WTC11 (cell line): Measurements from ENCODE around the gene MRPL24. TPM values are rescaled to one million over a fixed set of nuclear protein-coding genes. Genes with fewer than 3 reads are reported as not detected.

ENCODE experiments used
- ATF1 ChIP-seq: sonication (generic); formaldehyde crosslinking; IDR thresholded peaks from 2 replicates; pipeline ENCODE4 v1.8.1; 2023; ENCODE audit warnings: mild to moderate bottlenecking, moderate library complexity, missing genetic modification reagents
- GRHL2 ChIP-seq: fragments of 250-450 bp; sonication (Bioruptor Pico); IDR thresholded peaks from 2 replicates; pipeline ENCODE4 v1.8.0; 2022; ENCODE audit warnings: mild to moderate bottlenecking, moderate library complexity; ENCODE audit not compliant: insufficient replicate concordance, severe bottlenecking
- GTF2I ChIP-seq: fragments of 250-450 bp; sonication (Bioruptor Pico); conservative IDR thresholded peaks from 2 replicates; pipeline ENCODE4 v1.4.0; 2021; ENCODE audit warnings: mild to moderate bottlenecking
- JAZF1 ChIP-seq: fragments of 250-450 bp; sonication (Bioruptor Pico); IDR thresholded peaks from 2 replicates; pipeline ENCODE4 v1.9.0; 2021; ENCODE audit warnings: moderate library complexity, mild to moderate bottlenecking, inconsistent platforms
- MYBL2 ChIP-seq: sonication (generic); formaldehyde crosslinking; IDR thresholded peaks from 2 replicates; pipeline ENCODE4 v1.8.1; 2023; ENCODE audit warnings: mild to moderate bottlenecking, moderate library complexity, missing genetic modification reagents
- NFE2L1 ChIP-seq: sonication (generic); formaldehyde crosslinking; IDR thresholded peaks from 2 replicates; pipeline ENCODE4 v1.8.1; 2023; ENCODE audit warnings: missing genetic modification reagents
- SMAD3 ChIP-seq: sonication (generic); formaldehyde crosslinking; IDR thresholded peaks from 2 replicates; pipeline ENCODE4 v1.8.0; 2022; ENCODE audit warnings: missing genetic modification reagents, mild to moderate bottlenecking, borderline replicate concordance
- ZNF121 ChIP-seq: sonication (generic); formaldehyde crosslinking; IDR thresholded peaks from 2 replicates; pipeline ENCODE4 v1.8.0; 2023; ENCODE audit warnings: missing genetic modification reagents
- ZNF396 ChIP-seq: fragments of 250-450 bp; sonication (Bioruptor Pico); IDR thresholded peaks from 2 replicates; pipeline ENCODE4 v1.8.0; 2021; ENCODE audit warnings: mild to moderate bottlenecking, moderate library complexity, borderline replicate concordance
- total RNA-seq: library from RNA; stranded (reverse); gene quantifications from 3 replicates; pipeline ENCODE4 v1.2.3, GENCODE V29; 2021
- TF ChIP-seq, protein P1 (sequence below): sonication (generic); formaldehyde crosslinking; IDR thresholded peaks from 2 replicates; pipeline ENCODE4 v1.8.1; 2022; ENCODE audit warnings: low read depth, mild to moderate bottlenecking, moderate library complexity, missing genetic modification reagents, borderline replicate concordance
- TF ChIP-seq, protein P2 (sequence below): sonication (generic); formaldehyde crosslinking; IDR thresholded peaks from 2 replicates; pipeline ENCODE4 v1.8.0; 2022; ENCODE audit warnings: mild to moderate bottlenecking, missing genetic modification reagents
- TF ChIP-seq, protein P3 (sequence below): sonication (generic); formaldehyde crosslinking; IDR thresholded peaks from 2 replicates; pipeline ENCODE4 v1.8.1; 2023; ENCODE audit warnings: mild to moderate bottlenecking, missing genetic modification reagents, borderline replicate concordance
- TF ChIP-seq, protein P4 (sequence below): sonication (generic); formaldehyde crosslinking; IDR thresholded peaks from 2 replicates; pipeline ENCODE4 v1.8.1; 2023; ENCODE audit warnings: mild to moderate bottlenecking, moderate library complexity, missing genetic modification reagents
- TF ChIP-seq, protein P5 (sequence below): sonication (generic); formaldehyde crosslinking; conservative IDR thresholded peaks from 2 replicates; pipeline ENCODE4 v1.8.1; 2022; ENCODE audit warnings: mild to moderate bottlenecking, missing genetic modification reagents
- TF ChIP-seq, protein P6 (sequence below): fragments of 250-450 bp; sonication (Bioruptor Pico); IDR thresholded peaks from 2 replicates; pipeline ENCODE4 v1.9.0; 2021; ENCODE audit warnings: mild to moderate bottlenecking
- TF ChIP-seq, protein P7 (sequence below): fragments of 250-450 bp; sonication (Bioruptor Pico); IDR thresholded peaks from 2 replicates; pipeline ENCODE4 v1.9.0; 2021; ENCODE audit warnings: mild to moderate bottlenecking
- TF ChIP-seq, protein P8 (sequence below): sonication (generic); formaldehyde crosslinking; IDR thresholded peaks from 2 replicates; pipeline ENCODE4 v1.8.0; 2023; ENCODE audit warnings: missing genetic modification reagents
- TF ChIP-seq, protein P9 (sequence below): sonication (generic); formaldehyde crosslinking; conservative IDR thresholded peaks from 2 replicates; pipeline ENCODE4 v1.8.1; 2023; ENCODE audit warnings: mild to moderate bottlenecking, low read depth, missing genetic modification reagents, moderate library complexity
- TF ChIP-seq, protein P10 (sequence below): fragments of 200-600 bp; IDR thresholded peaks from 2 replicates; pipeline ENCODE4 v1.8.0; 2022; ENCODE audit warnings: antibody characterized with exemption

Gene MRPL24
- total RNA-seq, 1 experiment from 2014 or later = 35.2 TPM

DNA sequence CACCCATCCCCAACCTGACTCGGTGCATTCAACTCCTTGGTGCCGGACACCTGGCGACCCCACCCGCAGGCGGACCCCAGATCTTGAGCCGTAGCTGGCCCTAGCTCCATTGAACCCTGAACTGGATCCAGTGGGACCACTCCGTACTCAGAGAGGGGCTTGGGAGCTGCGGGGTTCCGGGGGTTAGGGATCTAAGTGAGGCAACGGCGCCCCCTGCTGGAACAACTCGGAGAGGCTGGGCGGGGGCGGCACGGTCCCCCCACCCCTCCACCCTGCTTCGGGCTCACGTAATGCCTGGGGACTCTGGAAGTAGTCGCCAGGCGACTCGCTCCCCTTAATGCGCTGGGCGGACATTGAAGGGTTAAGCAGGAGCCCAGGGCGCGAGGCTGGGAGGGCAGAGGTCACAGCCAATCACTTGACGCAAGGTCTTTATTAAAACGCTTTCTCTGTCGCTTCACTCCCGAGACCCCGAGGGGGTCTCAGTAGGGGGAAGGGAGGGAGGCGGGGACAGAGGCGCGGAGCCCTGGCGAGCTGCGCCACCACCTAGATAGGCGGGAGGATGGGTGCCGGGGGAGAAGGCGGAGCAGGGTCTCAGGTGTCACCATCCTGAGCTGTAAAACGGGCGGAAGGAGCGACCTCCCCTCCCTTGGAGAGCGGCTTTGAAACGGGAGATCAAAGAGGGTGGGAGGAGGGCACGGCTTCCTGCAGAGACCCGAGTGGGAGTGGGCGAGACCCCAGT is 34.8 kb downstream of the MRPL24 start (continued):
- TF ChIP-seq, protein P1, sequence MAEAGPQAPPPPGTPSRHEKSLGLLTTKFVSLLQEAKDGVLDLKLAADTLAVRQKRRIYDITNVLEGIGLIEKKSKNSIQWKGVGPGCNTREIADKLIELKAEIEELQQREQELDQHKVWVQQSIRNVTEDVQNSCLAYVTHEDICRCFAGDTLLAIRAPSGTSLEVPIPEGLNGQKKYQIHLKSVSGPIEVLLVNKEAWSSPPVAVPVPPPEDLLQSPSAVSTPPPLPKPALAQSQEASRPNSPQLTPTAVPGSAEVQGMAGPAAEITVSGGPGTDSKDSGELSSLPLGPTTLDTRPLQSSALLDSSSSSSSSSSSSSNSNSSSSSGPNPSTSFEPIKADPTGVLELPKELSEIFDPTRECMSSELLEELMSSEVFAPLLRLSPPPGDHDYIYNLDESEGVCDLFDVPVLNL (CRISPR knock-in tag) = no peak
- TF ChIP-seq, protein P2, sequence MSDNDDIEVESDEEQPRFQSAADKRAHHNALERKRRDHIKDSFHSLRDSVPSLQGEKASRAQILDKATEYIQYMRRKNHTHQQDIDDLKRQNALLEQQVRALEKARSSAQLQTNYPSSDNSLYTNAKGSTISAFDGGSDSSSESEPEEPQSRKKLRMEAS (CRISPR knock-in tag) = peak; percentile 11; the same call in 1 of the 2 replicates
- TF ChIP-seq ZNF121 (CRISPR knock-in tag) (no peak), NFE2L1 (no peak), GRHL2 (CRISPR knock-in tag) (no peak), MYBL2 (CRISPR knock-in tag) (peak; percentile 49; the same call in 1 of the 2 replicates), GTF2I (CRISPR knock-in tag) (no peak), SMAD3 (CRISPR knock-in tag) (no peak), ZNF396 (CRISPR knock-in tag) (no peak), JAZF1 (no peak), ATF1 (CRISPR knock-in tag) (no peak)
- TF ChIP-seq, protein P3, sequence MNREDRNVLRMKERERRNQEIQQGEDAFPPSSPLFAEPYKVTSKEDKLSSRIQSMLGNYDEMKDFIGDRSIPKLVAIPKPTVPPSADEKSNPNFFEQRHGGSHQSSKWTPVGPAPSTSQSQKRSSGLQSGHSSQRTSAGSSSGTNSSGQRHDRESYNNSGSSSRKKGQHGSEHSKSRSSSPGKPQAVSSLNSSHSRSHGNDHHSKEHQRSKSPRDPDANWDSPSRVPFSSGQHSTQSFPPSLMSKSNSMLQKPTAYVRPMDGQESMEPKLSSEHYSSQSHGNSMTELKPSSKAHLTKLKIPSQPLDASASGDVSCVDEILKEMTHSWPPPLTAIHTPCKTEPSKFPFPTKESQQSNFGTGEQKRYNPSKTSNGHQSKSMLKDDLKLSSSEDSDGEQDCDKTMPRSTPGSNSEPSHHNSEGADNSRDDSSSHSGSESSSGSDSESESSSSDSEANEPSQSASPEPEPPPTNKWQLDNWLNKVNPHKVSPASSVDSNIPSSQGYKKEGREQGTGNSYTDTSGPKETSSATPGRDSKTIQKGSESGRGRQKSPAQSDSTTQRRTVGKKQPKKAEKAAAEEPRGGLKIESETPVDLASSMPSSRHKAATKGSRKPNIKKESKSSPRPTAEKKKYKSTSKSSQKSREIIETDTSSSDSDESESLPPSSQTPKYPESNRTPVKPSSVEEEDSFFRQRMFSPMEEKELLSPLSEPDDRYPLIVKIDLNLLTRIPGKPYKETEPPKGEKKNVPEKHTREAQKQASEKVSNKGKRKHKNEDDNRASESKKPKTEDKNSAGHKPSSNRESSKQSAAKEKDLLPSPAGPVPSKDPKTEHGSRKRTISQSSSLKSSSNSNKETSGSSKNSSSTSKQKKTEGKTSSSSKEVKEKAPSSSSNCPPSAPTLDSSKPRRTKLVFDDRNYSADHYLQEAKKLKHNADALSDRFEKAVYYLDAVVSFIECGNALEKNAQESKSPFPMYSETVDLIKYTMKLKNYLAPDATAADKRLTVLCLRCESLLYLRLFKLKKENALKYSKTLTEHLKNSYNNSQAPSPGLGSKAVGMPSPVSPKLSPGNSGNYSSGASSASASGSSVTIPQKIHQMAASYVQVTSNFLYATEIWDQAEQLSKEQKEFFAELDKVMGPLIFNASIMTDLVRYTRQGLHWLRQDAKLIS (CRISPR knock-in tag) = 0 out of 2 replicates have a peak, but pooled peaks have one; percentile 25
- TF ChIP-seq, protein P4, sequence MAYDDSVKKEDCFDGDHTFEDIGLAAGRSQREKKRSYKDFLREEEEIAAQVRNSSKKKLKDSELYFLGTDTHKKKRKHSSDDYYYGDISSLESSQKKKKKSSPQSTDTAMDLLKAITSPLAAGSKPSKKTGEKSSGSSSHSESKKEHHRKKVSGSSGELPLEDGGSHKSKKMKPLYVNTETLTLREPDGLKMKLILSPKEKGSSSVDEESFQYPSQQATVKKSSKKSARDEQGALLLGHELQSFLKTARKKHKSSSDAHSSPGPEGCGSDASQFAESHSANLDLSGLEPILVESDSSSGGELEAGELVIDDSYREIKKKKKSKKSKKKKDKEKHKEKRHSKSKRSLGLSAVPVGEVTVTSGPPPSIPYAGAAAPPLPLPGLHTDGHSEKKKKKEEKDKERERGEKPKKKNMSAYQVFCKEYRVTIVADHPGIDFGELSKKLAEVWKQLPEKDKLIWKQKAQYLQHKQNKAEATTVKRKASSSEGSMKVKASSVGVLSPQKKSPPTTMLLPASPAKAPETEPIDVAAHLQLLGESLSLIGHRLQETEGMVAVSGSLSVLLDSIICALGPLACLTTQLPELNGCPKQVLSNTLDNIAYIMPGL (CRISPR knock-in tag) = peak; percentile 72; the same call in 1 of the 2 replicates
- TF ChIP-seq, protein P5, sequence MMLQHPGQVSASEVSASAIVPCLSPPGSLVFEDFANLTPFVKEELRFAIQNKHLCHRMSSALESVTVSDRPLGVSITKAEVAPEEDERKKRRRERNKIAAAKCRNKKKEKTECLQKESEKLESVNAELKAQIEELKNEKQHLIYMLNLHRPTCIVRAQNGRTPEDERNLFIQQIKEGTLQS (CRISPR knock-in tag) = no peak
- TF ChIP-seq, protein P6, sequence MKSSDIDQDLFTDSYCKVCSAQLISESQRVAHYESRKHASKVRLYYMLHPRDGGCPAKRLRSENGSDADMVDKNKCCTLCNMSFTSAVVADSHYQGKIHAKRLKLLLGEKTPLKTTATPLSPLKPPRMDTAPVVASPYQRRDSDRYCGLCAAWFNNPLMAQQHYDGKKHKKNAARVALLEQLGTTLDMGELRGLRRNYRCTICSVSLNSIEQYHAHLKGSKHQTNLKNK (CRISPR knock-in tag) = no peak
- TF ChIP-seq, protein P7, sequence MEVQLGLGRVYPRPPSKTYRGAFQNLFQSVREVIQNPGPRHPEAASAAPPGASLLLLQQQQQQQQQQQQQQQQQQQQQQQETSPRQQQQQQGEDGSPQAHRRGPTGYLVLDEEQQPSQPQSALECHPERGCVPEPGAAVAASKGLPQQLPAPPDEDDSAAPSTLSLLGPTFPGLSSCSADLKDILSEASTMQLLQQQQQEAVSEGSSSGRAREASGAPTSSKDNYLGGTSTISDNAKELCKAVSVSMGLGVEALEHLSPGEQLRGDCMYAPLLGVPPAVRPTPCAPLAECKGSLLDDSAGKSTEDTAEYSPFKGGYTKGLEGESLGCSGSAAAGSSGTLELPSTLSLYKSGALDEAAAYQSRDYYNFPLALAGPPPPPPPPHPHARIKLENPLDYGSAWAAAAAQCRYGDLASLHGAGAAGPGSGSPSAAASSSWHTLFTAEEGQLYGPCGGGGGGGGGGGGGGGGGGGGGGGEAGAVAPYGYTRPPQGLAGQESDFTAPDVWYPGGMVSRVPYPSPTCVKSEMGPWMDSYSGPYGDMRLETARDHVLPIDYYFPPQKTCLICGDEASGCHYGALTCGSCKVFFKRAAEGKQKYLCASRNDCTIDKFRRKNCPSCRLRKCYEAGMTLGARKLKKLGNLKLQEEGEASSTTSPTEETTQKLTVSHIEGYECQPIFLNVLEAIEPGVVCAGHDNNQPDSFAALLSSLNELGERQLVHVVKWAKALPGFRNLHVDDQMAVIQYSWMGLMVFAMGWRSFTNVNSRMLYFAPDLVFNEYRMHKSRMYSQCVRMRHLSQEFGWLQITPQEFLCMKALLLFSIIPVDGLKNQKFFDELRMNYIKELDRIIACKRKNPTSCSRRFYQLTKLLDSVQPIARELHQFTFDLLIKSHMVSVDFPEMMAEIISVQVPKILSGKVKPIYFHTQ = 0 out of 2 replicates have a peak, but pooled peaks have one; percentile 22
- TF ChIP-seq, protein P8, sequence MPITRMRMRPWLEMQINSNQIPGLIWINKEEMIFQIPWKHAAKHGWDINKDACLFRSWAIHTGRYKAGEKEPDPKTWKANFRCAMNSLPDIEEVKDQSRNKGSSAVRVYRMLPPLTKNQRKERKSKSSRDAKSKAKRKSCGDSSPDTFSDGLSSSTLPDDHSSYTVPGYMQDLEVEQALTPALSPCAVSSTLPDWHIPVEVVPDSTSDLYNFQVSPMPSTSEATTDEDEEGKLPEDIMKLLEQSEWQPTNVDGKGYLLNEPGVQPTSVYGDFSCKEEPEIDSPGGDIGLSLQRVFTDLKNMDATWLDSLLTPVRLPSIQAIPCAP = no peak
- TF ChIP-seq, protein P9, sequence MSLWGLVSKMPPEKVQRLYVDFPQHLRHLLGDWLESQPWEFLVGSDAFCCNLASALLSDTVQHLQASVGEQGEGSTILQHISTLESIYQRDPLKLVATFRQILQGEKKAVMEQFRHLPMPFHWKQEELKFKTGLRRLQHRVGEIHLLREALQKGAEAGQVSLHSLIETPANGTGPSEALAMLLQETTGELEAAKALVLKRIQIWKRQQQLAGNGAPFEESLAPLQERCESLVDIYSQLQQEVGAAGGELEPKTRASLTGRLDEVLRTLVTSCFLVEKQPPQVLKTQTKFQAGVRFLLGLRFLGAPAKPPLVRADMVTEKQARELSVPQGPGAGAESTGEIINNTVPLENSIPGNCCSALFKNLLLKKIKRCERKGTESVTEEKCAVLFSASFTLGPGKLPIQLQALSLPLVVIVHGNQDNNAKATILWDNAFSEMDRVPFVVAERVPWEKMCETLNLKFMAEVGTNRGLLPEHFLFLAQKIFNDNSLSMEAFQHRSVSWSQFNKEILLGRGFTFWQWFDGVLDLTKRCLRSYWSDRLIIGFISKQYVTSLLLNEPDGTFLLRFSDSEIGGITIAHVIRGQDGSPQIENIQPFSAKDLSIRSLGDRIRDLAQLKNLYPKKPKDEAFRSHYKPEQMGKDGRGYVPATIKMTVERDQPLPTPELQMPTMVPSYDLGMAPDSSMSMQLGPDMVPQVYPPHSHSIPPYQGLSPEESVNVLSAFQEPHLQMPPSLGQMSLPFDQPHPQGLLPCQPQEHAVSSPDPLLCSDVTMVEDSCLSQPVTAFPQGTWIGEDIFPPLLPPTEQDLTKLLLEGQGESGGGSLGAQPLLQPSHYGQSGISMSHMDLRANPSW = no peak
- TF ChIP-seq, protein P10, sequence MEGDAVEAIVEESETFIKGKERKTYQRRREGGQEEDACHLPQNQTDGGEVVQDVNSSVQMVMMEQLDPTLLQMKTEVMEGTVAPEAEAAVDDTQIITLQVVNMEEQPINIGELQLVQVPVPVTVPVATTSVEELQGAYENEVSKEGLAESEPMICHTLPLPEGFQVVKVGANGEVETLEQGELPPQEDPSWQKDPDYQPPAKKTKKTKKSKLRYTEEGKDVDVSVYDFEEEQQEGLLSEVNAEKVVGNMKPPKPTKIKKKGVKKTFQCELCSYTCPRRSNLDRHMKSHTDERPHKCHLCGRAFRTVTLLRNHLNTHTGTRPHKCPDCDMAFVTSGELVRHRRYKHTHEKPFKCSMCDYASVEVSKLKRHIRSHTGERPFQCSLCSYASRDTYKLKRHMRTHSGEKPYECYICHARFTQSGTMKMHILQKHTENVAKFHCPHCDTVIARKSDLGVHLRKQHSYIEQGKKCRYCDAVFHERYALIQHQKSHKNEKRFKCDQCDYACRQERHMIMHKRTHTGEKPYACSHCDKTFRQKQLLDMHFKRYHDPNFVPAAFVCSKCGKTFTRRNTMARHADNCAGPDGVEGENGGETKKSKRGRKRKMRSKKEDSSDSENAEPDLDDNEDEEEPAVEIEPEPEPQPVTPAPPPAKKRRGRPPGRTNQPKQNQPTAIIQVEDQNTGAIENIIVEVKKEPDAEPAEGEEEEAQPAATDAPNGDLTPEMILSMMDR = peak; percentile 96
